Adrenal gland (tissue), 12 donors: ENCODE data around the gene SF3B1. TPM values are rescaled to one million over a fixed set of nuclear protein-coding genes. Genes with fewer than 3 reads are reported as not detected.

Experiments
- DNase-seq, 7 donors: peaks; one replicate each; pipeline ENCODE4 v3.0.0-alpha.2; 2019 to 2020
- H3K27ac ChIP-seq, 5 donors: fragments of 200-600 bp; sonication (generic) in 4 of 5; 1 replicate in 3 of 5; 2 replicates in 2 of 5; pipeline versions ENCODE4 v1.5.1 to v1.8.0; 2016 to 2020; ENCODE audit warnings: mild to moderate bottlenecking in 1 of 5
- H3K27me3 ChIP-seq: fragments of 200-600 bp; 2 replicates; pipeline ENCODE4 v1.8.0; 2021
- H3K36me3 ChIP-seq, 2 donors: fragments of 200-600 bp; replicated peaks in 1 of 2; 1 replicate in 1 of 2; 2 replicates in 1 of 2; pipeline versions ENCODE4 v1.5.1 to v1.8.0; 2018 to 2022
- H3K4me1 ChIP-seq, 2 donors: fragments of 200-600 bp; replicated peaks in 1 of 2; 1 replicate in 1 of 2; 2 replicates in 1 of 2; pipeline versions ENCODE4 v1.5.1 to v1.8.0; 2018 to 2021
- H3K4me3 ChIP-seq, 4 donors: fragments of 200-600 bp; sonication (generic) in 3 of 4; one replicate each; pipeline ENCODE4 v1.5.1; 2016 to 2018
- H3K9me3 ChIP-seq, 3 donors: fragments of 200-600 bp; sonication (generic) in 1 of 3; replicated peaks in 1 of 3; 1 replicate in 2 of 3; 2 replicates in 1 of 3; pipeline versions ENCODE4 v1.5.1 to v1.8.0; 2016 to 2021
- CTCF ChIP-seq, 6 experiments: fragments of 450-650 bp in 4 of 6; fragments of 200-600 bp in 2 of 6; sonication (generic) in 1 of 6; IDR thresholded peaks; 1 replicate in 5 of 6; 2 replicates in 1 of 6; pipeline versions ENCODE4 v1.5.1 to v1.8.0; 2016 to 2021; ENCODE audit warnings: antibody characterized with exemption in 6 of 6, mild to moderate bottlenecking in 2 of 6, moderate library complexity in 1 of 6
- POLR2A ChIP-seq, 2 donors: fragments of 450-650 bp; IDR thresholded peaks; one replicate each; pipeline ENCODE4 v1.6.1; 2017; ENCODE audit warnings: antibody characterized with exemption in 2 of 2, mild to moderate bottlenecking in 2 of 2, moderate library complexity in 1 of 2
- WGBS, 4 donors: extraction: QIAGEN DNeasy Blood & Tissue Kit in 2 of 4; methylation state at CpG; one replicate each; pipeline versions ENCODE4 v1.1.5 to v1.1.7; 2013 to 2017; 5-methylcytosine and 5-hydroxymethylcytosine counted together
- intact Hi-C, 2 donors: fragments of 100-400 bp; cut with DNase I; formaldehyde crosslinking; loops; one replicate each; pipeline versions ENCODE4 v1.14.1 to v1.15.0; 2022 to 2023
- polyA plus RNA-seq, 3 donors: library from polyadenylated mRNA; stranded (reverse); fragments of 200-250 nt in 2 of 3; fragments of 350-450 nt in 1 of 3; fragmentation: Illumina TruSeq in 1 of 3; extraction: RNeasy Lipid Tissue Mini Kit (QIAGEN cat#74804) in 1 of 3; gene quantifications; one replicate each; pipeline ENCODE4 v1.2.3, GENCODE V29; 2013 to 2014
- total RNA-seq, 9 donors: library from RNA; depleted of rRNA in 4 of 9; stranded (reverse); fragments of >200 nt in 4 of 9; fragments of 120-200 nt in 1 of 9; fragmentation: NEBNext Ultra II Directional in 1 of 9; extraction: Animal tissue kit (Norgen Biotek cat#: 25700) in 1 of 9; gene quantifications; one replicate each; pipeline versions ENCODE4 v1.1.0 to v1.2.4, GENCODE V29; 2013 to 2023
- donor health status: healthy with polysubstance abuse.
- donor health status: Bipolar disorder and iron deficiency.
- donor health status: DM: yes; HTN: yes; CAD: no.
- donor health status: DM: no; HTN: no; CAD: no.
- donor health status: DM: no; HTN: no; CAD: no.
- donor health status: DM: yes; HTN: yes; CAD: no.

SF3B1 gene
- total and polyA plus RNA-seq, 12 donors = 91.1 to 564 (median 266) TPM

GRCh38 chr2:197423307-197423706 is 11.5 kb downstream of the SF3B1 start:
- Histone ChIP-seq H3K36me3 (peaks cover 0 to 47% of the 10 kb centered on the region in 2 donors), H3K4me1 (peaks cover 31 to 56% of the 10 kb centered on the region in 2 donors), H3K27me3 (no peaks in the 10 kb centered on the region), H3K4me3 (no peak overlapping the region), H3K27ac (no peak overlapping the region), H3K9me3 (no peaks in the 10 kb centered on the region)
- intact Hi-C loops = loop anchor here in 1 of 2 donors (5.0 kb wide), 1 partner anchor 69 kb away; no protein-coding TSS in a partner anchor
- DNase-seq = no peak
- 88 to 97% (median 94%) methylated on average over 2 of the region's 2 CpGs for WGBS, 4 donors
- no peak for TF ChIP-seq POLR2A (IDR thresholded peaks at IDR 0.05)
- no peak for TF ChIP-seq CTCF (IDR thresholded peaks at IDR 0.05)

- H3K27ac ChIP-seq = no peak overlapping the region
- peaks cover 0 to 86% of the 10 kb centered on the region in 2 donors for H3K36me3 ChIP-seq
- no peak overlapping the region for H3K4me3 ChIP-seq
- no peaks in the 10 kb centered on the region for H3K9me3 ChIP-seq
- intact Hi-C loops = no loop called here
- H3K27me3 ChIP-seq = no peaks in the 10 kb centered on the region
- TF ChIP-seq POLR2A (IDR thresholded peaks at IDR 0.05) = no peak
- no peak for TF ChIP-seq CTCF (IDR thresholded peaks at IDR 0.05)
- DNase-seq = no peak
- peaks cover 3 to 18% of the 10 kb centered on the region in 2 donors for H3K4me1 ChIP-seq
These were observed 15.4 kb downstream of the SF3B1 start for GRCh38 chr2:197419438-197419837.

- TF ChIP-seq CTCF (IDR thresholded peaks at IDR 0.05) = no peak
- TF ChIP-seq POLR2A (IDR thresholded peaks at IDR 0.05) = no peak
- Histone ChIP-seq H3K27me3 (no peaks in the 10 kb centered on the region), H3K9me3 (no peaks in the 10 kb centered on the region), H3K4me3 (no peak overlapping the region), H3K36me3 (peaks cover 0 to 99% of the 10 kb centered on the region in 2 donors), H3K27ac (no peak overlapping the region), H3K4me1 (peaks cover 0 to under 1% of the 10 kb centered on the region in 2 donors)
- DNase-seq = no peak
- intact Hi-C loops = no loop called here
- WGBS, 4 donors = 93 to 100% (median 93%) methylated on average over 1 of the region's 1 CpG
These were observed 18.6 kb downstream of the SF3B1 start for GRCh38 chr2:197416268-197416667.

GRCh38 chr2:197414515-197414914 is 20.3 kb downstream of the SF3B1 start:
- no peaks in the 10 kb centered on the region for H3K27me3 ChIP-seq
- TF ChIP-seq CTCF (IDR thresholded peaks at IDR 0.05) (no peak), POLR2A (IDR thresholded peaks at IDR 0.05) (no peak)
- no peak overlapping the region for H3K27ac ChIP-seq
- H3K9me3 ChIP-seq = no peaks in the 10 kb centered on the region
- DNase-seq = no peak
- whole genome bisulfite sequencing, 4 donors = 64 to 80% (median 78%) methylated on average over 2 of the region's 2 CpGs
- H3K4me3 ChIP-seq = no peak overlapping the region
- no peaks in the 10 kb centered on the region for H3K4me1 ChIP-seq
- peaks cover 0 to 99% of the 10 kb centered on the region in 2 donors for H3K36me3 ChIP-seq
- intact Hi-C loops = no loop called here
